ENCODE data around the gene CLEC17A.

The CLEC17A gene

DNA sequence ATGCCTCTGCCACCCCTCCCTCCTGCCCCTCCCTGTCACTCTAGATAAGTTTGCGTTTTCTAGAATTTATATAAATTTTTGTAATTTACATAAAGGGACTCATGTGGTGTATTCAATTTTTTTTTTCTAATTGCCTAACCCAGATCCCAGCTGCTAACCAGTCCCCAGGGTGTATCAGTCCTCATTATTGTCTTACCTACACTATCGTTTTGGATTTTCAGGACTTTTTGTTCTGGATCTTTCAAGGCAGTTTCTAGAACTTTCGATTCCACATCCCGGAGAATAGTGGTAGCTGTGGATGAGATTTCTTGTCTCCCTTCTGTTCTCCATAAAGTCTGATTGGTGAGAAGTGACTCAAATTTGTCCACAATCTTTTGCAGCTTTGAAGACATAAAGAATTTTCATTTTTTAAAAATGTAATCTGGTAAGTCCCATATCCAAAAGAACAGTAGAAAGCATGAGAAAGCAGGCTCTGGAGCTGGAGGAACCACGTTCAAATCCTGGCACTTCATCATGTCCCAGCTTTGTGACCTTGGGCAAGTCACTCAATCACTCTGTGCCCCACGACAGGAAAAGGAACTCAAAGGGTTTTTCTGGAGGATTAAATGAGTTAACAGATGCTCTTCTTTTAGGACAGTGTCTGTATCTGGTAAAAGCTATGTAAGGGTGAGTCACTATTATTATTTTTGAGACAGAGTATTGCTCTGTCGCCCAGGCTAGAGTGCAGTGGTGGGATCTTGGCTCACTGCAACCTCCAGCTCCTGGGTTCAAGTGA is 72.1 kb downstream of the CLEC17A start:
- DNase-seq (ENCODE audit: low read depth), result no peak

DNA sequence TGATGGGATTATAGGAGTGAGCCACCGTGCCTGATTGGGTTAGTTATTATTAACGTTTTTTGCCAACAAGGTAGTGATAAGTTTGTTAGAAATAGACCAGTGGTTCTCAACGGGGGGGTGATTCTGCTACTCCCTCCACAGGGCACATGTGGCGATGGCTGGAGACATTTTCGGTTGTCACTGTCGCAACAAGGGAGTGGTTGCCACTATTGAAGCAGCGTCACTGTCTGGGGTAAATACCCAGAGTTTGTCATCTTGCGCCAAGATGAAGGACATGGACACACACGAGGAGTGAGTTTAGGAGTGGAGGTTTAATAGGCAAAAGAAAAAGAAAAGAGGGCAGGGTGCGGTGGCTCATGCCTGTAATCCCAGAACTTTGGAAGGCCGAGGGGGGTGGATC is 72.8 kb downstream of the CLEC17A start:
- DNase-seq (ENCODE audit: low read depth), result no peak

DNA sequence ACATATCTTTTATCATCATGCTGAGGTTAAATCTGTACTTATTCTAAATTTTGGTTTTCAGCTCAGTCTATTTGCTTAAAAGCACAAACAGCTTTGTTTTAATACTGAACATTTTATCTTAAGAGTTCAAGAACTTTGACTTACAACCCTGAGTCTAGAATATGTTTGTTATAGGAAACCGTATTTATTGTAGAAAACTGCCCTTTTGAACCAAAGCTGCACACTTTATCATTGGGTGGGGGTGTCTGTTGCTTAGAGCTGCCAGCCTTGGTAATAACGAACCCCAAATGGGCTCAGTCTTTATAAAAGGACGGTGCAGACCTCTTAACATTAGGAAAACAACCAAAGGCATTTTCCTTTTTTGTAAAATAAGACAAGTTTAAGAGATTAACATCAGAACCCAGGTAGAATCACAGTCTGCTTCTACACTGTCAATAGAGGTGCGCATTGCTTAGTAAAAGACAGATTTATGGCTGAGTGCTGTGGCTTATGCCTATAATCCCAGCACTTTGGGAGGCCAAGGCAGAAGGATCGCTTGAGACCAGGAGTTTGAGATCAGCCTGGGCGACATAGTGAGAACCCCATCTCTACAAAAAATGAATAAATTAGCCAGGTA is 77.1 kb downstream of the CLEC17A start:
- DNase-seq (ENCODE audit: low read depth), result no peak

DNA sequence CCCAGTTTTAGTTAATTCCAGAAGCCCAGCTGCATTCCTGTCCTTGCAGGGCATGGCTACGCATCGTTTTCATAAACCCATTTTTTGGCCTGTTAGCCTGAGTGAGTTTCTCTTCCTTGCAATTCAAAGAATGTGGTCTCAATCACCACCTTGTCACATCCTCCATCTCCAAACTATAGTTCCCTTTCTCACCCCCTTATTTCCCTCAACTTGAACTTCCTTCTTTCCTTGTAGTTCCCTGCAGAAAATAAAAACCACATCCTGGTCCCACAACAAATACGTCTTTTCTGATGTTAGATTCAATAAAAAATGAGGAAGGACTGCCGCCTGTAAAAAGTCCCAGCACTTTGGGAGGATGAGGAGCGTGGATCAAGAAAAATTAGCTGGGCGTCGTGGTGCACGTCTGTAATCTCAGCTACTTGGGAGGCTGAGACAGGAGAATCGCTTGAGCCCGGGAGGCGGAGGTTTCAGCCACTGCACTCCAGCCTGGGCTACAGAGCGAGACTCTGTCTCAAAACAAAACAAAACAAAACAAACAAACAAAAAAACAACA is 78.6 kb downstream of the CLEC17A start:
- no peak for DNase-seq (ENCODE audit: low read depth)

All from T-helper 22 cell (primary cell).